Measurements from ENCODE around the gene OR2T34. TPM values are rescaled to one million over a fixed set of nuclear protein-coding genes. Genes with fewer than 3 reads are reported as not detected.

OR2T34 gene
- total RNA-seq, 6 donors from 2014 or later: not detected

DNA sequence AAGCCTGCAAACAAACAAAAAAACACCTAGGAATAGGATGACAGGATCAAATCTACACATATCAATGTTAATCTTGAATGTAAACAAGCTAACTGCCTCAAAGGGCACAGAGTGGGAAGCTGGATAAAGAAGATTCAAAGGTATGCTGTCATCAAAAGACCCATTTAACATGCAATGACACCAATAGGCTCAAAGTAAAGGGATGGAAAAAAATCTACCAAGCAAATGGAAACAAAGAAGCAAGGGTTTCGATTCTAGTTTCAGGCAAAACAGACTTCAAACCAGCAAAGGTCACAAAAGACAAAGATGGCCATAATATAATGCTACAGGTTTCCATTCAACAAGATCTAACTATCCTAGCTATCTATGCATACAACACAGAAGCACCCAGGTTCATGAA, 39.2 kb upstream of the OR2T34 start:
- Histone ChIP-seq H3K27ac (no peak overlapping the region), H3K9me3 (no peaks in the 10 kb centered on the region), H3K4me1 (no peaks in the 10 kb centered on the region), H3K27me3 (no peaks in the 10 kb centered on the region), H3K4me3 (no peak overlapping the region), H3K36me3 (no peaks in the 10 kb centered on the region)
- no peak for ATAC-seq (ENCODE audit: low FRiP score in 2 of 2)
- no peak for DNase-seq
- 71 to 79% methylated on average over 1 of the region's 1 CpG for WGBS, 2 donors
- TF ChIP-seq, protein P1, sequence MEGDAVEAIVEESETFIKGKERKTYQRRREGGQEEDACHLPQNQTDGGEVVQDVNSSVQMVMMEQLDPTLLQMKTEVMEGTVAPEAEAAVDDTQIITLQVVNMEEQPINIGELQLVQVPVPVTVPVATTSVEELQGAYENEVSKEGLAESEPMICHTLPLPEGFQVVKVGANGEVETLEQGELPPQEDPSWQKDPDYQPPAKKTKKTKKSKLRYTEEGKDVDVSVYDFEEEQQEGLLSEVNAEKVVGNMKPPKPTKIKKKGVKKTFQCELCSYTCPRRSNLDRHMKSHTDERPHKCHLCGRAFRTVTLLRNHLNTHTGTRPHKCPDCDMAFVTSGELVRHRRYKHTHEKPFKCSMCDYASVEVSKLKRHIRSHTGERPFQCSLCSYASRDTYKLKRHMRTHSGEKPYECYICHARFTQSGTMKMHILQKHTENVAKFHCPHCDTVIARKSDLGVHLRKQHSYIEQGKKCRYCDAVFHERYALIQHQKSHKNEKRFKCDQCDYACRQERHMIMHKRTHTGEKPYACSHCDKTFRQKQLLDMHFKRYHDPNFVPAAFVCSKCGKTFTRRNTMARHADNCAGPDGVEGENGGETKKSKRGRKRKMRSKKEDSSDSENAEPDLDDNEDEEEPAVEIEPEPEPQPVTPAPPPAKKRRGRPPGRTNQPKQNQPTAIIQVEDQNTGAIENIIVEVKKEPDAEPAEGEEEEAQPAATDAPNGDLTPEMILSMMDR (IDR thresholded peaks at IDR 0.05): no peak
- TF ChIP-seq POLR2A (IDR thresholded peaks at IDR 0.05) (no peak), POLR2AphosphoS5 (IDR thresholded peaks at IDR 0.05) (no peak), EP300 (IDR thresholded peaks at IDR 0.05) (no peak)

DNA sequence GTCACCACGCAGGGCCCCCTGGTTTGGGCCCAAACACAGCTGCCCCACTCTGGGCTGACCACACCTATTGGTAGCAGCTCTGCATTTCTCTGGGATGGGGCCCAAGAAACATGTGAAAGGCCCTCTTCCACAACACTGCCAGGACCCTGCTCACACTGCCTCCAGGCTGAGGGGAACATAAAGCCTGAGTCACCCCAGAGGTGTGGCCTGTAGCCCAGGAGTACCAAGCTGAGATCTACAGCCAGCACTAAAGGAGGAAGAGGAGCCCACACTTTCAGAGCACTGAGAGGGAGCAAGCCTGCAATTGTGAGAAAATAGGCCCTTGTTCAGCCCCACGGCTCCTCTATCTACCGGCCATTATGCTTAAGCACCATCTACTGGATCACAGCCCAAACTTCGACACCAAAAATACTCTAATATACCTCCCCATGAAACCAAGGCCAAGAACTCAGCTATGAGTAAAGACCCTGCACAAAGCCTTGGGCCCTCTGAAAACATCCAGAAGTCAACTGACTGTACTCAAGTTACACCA, 37.4 kb upstream of the OR2T34 start:
- whole genome bisulfite sequencing, 2 donors: 87 to 89% methylated on average over 2 to 4 of the region's 4 CpGs
- DNase-seq (no peak), ATAC-seq (ENCODE audit: low FRiP score in 2 of 2) (no peak)
- no peak for TF ChIP-seq POLR2AphosphoS5 (IDR thresholded peaks at IDR 0.05)
- H3K4me1 ChIP-seq: no peaks in the 10 kb centered on the region
- H3K4me3 ChIP-seq: no peak overlapping the region
- no peaks in the 10 kb centered on the region for H3K36me3 ChIP-seq
- no peaks in the 10 kb centered on the region for H3K9me3 ChIP-seq
- H3K27me3 ChIP-seq: no peaks in the 10 kb centered on the region
- no peak overlapping the region for H3K27ac ChIP-seq

DNA sequence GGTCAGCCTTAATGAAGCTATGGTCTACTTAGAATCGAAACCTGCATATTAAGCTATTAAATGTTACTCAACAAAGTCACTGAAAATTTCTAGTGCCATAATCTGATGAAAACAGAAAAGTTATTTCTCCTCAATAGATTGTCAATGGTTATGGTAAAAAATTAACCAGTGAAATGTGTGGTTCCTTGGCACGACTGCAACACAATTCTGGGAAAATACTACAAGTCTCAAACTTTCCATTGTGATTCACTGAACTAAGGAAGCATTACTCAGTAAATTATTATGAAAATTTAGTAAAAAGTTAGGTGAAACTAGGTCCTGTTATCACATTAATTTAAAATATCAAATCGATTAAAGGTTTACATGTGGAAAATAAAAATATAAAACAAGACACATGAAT, 35.7 kb upstream of the OR2T34 start:
- no peaks in the 10 kb centered on the region for H3K36me3 ChIP-seq
- no peaks in the 10 kb centered on the region for H3K9me3 ChIP-seq
- H3K4me3 ChIP-seq: no peak overlapping the region
- no peak overlapping the region for H3K27ac ChIP-seq
- H3K4me1 ChIP-seq: no peaks in the 10 kb centered on the region
- ATAC-seq (ENCODE audit: low FRiP score in 2 of 2): no peak
- WGBS, 2 donors: 46 to 49% methylated on average over 3 of the region's 3 CpGs
- H3K27me3 ChIP-seq: no peaks in the 10 kb centered on the region
- TF ChIP-seq, protein P1 (IDR thresholded peaks at IDR 0.05): no peak
- no peak for TF ChIP-seq POLR2AphosphoS5 (IDR thresholded peaks at IDR 0.05)
- no peak for TF ChIP-seq POLR2A (IDR thresholded peaks at IDR 0.05)
- TF ChIP-seq EP300 (IDR thresholded peaks at IDR 0.05): no peak
- DNase-seq: no peak

DNA sequence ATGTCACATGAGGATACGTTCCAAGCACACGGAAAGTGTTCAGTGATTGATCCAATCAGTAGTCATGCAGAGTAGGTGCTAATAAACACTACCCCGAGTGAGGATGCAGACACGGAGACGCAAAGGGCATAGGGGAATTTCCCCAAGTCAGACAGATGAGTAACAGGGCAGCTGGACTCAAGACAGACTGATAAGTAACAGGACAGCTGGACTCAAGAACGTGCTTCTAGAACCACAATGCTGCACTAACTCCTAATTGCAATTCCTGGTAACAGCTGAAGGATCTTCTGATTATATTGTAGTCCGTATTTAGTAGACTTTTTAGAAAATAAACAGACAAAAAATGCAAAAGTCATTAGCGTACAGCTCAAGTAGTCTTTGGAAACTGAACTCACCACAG, 24.8 kb upstream of the OR2T34 start:
- no peak for ATAC-seq (ENCODE audit: low FRiP score in 2 of 2)

DNA sequence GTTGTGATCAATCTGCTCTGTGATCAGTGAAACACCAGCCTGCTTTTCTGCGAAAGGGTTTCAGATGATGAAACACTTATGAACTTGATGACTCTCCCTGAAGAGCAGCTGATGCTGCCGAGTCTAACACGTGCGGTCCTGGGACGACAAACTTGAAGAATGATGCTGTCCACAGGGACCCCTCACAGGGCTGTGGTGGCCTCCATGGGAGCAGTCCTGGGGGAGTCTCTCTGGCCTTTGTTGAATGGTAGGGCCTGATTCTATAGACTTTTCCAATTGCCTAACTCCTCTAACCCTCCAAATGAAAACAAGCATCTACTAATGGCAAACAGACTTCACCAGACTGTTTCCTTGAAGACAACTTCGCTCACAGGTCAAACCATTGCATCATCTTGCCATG, 23.0 kb upstream of the OR2T34 start, which contains the start of gene OR2T10:
Gene OR2T10 (minus strand): TSS at position 112 of the 400 bp plus-strand sequence. CDS start 3,932 bp downstream, outside the sequence.
- Histone ChIP-seq H3K4me3 (no peak within 1 kb of the TSS), H3K4me1 (no peaks in the 10 kb centered on the region), H3K36me3 (no peaks in the 10 kb centered on the region), H3K27me3 (no peaks in the 10 kb centered on the region), H3K9me3 (no peaks in the 10 kb centered on the region), H3K27ac (no peak within 1 kb of the TSS)
- 86 to 87% methylated on average over 2 to 6 of the region's 6 CpGs for WGBS, 2 donors
- TF ChIP-seq, protein P1 (IDR thresholded peaks at IDR 0.05): no peak
- TF ChIP-seq POLR2A (IDR thresholded peaks at IDR 0.05) (no peak), EP300 (IDR thresholded peaks at IDR 0.05) (no peak), POLR2AphosphoS5 (IDR thresholded peaks at IDR 0.05) (no peak)
- ATAC-seq (ENCODE audit: low FRiP score in 2 of 2): no peak
- DNase-seq: no peak

More for the DNA sequence above, 24.8 kb upstream of the OR2T34 start:
- H3K4me1 ChIP-seq: no peaks in the 10 kb centered on the region
- WGBS, 2 donors: 78 to 79% methylated on average over 6 to 8 of the region's 8 CpGs
- H3K9me3 ChIP-seq: no peaks in the 10 kb centered on the region
- no peak overlapping the region for H3K4me3 ChIP-seq
- TF ChIP-seq EP300 (IDR thresholded peaks at IDR 0.05) (no peak), POLR2AphosphoS5 (IDR thresholded peaks at IDR 0.05) (no peak), POLR2A (IDR thresholded peaks at IDR 0.05) (no peak)
- TF ChIP-seq, protein P1 (IDR thresholded peaks at IDR 0.05): no peak
- no peaks in the 10 kb centered on the region for H3K27me3 ChIP-seq
- no peak overlapping the region for H3K27ac ChIP-seq
- no peak for DNase-seq
- no peaks in the 10 kb centered on the region for H3K36me3 ChIP-seq

All from upper lobe of left lung (tissue), 6 donors.